Activated CD4-positive, CD25-positive, alpha-beta regulatory T cell treated with anti-CD3 and anti-CD28 coated beads, Interleukin-2, amount 50 U/mL, for 24 hours (primary cell): Measurements from ENCODE around the gene G6PC3.

Experiments used
- ATAC-seq, 2 donors: fragments of 150-1000 bp; cut with Tn5 transposase; one replicate each; pipeline ENCODE4 v1.10.0; 2021; ENCODE audit warnings: mild to moderate bottlenecking in 1 of 2, moderate library complexity in 1 of 2

G6PC3 gene

GRCh38 chr17:44061446-44061845 is 9.1 kb upstream of the G6PC3 start:
- no peak for ATAC-seq

- ATAC-seq, result no peak
Measured at GRCh38 chr17:44062871-44063270, 7.7 kb upstream of the G6PC3 start.

GRCh38 chr17:44063704-44064639 is 6.6 kb upstream of the G6PC3 start:
- ATAC-seq, result no peak

- ATAC-seq, result no peak
Measured at GRCh38 chr17:44065668-44066203, 4.8 kb upstream of the G6PC3 start.

- ATAC-seq, result peak; percentile 83 to 85
Measured at GRCh38 chr17:44066204-44066930, 4.2 kb upstream of the G6PC3 start, which contains the start of gene LSM12. Gene LSM12, minus strand, starts transcription at chr17:44066671. Its CDS starts 84 bp downstream, at chr17:44066587.

GRCh38 chr17:44067545-44067940 is 3.0 kb upstream of the G6PC3 start:
- no peak for ATAC-seq

GRCh38 chr17:44069974-44070454 is 521 bp upstream of the G6PC3 start:
- ATAC-seq, result no peak

GRCh38 chr17:44071198-44071520 is 624 bp downstream of the G6PC3 start:
- ATAC-seq, result peak; percentile 61

GRCh38 chr17:44071772-44072171 is 1.2 kb downstream of the G6PC3 start:
- ATAC-seq, result no peak

GRCh38 chr17:44074231-44074910 is 3.8 kb downstream of the G6PC3 start:
- no peak for ATAC-seq

- ATAC-seq, result no peak
Measured at GRCh38 chr17:44074911-44075285, 4.4 kb downstream of the G6PC3 start.

GRCh38 chr17:44075598-44076293 is 5.2 kb downstream of the G6PC3 start:
- no peak for ATAC-seq

- no peak for ATAC-seq
Measured at GRCh38 chr17:44076716-44077594, 6.4 kb downstream of the G6PC3 start.

GRCh38 chr17:44077595-44077909 is 7.0 kb downstream of the G6PC3 start:
- ATAC-seq, result no peak

GRCh38 chr17:44078412-44078811 is 7.9 kb downstream of the G6PC3 start:
- ATAC-seq, result no peak

- ATAC-seq, result no peak
Measured at GRCh38 chr17:44079877-44080821, 9.6 kb downstream of the G6PC3 start.

GRCh38 chr17:44081681-44082080 is 11.1 kb downstream of the G6PC3 start:
- ATAC-seq, result no peak

GRCh38 chr17:44082256-44082927 is 11.9 kb downstream of the G6PC3 start:
- no peak for ATAC-seq

GRCh38 chr17:44083250-44083849 is 12.8 kb downstream of the G6PC3 start:
- no peak for ATAC-seq
